ENCODE results near the gene USP37.

USP37 gene

GRCh38 chr2:218585541-218585940 is 17.4 kb upstream of the USP37 start:
- no peak for DNase-seq (ENCODE audit: extremely low read depth, insufficient read length)
- Histone ChIP-seq H3K4me3 (replicated peaks; ENCODE audit: low read depth, low read length) (no peak overlapping the region), H3K36me3 (ENCODE audit: control insufficient read depth, insufficient read depth, low read length) (peaks cover 8% of the 10 kb centered on the region), H3K27me3 (replicated peaks; ENCODE audit: control insufficient read depth, insufficient read depth, low read length) (no peaks in the 10 kb centered on the region)
- TF ChIP-seq CTCF (IDR thresholded peaks at IDR 0.05; ENCODE audit: insufficient read depth, low read length, poor library complexity, severe bottlenecking) = no peak

GRCh38 chr2:218583983-218584850 is 16.1 kb upstream of the USP37 start:
- Histone ChIP-seq H3K36me3 (ENCODE audit: control insufficient read depth, insufficient read depth, low read length) (peaks cover 6% of the 10 kb centered on the region), H3K4me3 (replicated peaks; ENCODE audit: low read depth, low read length) (no peak overlapping the region), H3K27me3 (replicated peaks; ENCODE audit: control insufficient read depth, insufficient read depth, low read length) (no peaks in the 10 kb centered on the region)
- no peak for TF ChIP-seq CTCF (IDR thresholded peaks at IDR 0.05; ENCODE audit: insufficient read depth, low read length, poor library complexity, severe bottlenecking)
- no peak for DNase-seq (ENCODE audit: extremely low read depth, insufficient read length)

DNA sequence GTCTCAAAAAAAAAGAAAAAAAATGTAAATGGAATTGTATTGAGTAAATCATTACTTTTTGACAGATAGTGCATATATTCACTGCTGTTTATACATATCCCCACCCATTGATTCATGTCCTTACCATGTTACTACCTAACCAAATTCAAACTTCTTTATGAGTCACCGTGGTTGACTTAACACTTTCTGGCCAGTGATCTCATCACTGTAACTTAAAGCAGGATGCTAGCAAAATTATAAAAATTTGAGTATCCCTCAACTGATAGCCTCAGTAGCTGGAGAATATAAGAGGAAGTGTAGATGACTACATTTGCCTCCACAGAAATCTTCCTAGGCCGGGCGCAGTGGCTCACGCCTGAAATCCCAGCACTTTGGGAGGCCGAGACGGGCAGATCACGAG is 13.9 kb upstream of the USP37 start:
- peaks cover 6% of the 10 kb centered on the region for H3K36me3 ChIP-seq (ENCODE audit: control insufficient read depth, insufficient read depth, low read length)
- no peak overlapping the region for H3K4me3 ChIP-seq (replicated peaks; ENCODE audit: low read depth, low read length)
- no peak for DNase-seq (ENCODE audit: extremely low read depth, insufficient read length)
- H3K27me3 ChIP-seq (replicated peaks; ENCODE audit: control insufficient read depth, insufficient read depth, low read length) = no peaks in the 10 kb centered on the region
- TF ChIP-seq CTCF (IDR thresholded peaks at IDR 0.05; ENCODE audit: insufficient read depth, low read length, poor library complexity, severe bottlenecking) = no peak

- no peak for DNase-seq (ENCODE audit: extremely low read depth, insufficient read length)
- Histone ChIP-seq H3K27me3 (replicated peaks; ENCODE audit: control insufficient read depth, insufficient read depth, low read length) (no peaks in the 10 kb centered on the region), H3K4me3 (replicated peaks; ENCODE audit: low read depth, low read length) (no peak overlapping the region), H3K36me3 (ENCODE audit: control insufficient read depth, insufficient read depth, low read length) (peaks cover 3% of the 10 kb centered on the region)
- TF ChIP-seq CTCF (IDR thresholded peaks at IDR 0.05; ENCODE audit: insufficient read depth, low read length, poor library complexity, severe bottlenecking) = no peak
These were observed 10.2 kb upstream of the USP37 start for GRCh38 chr2:218578272-218578877.

GRCh38 chr2:218577482-218578220 is 9.5 kb upstream of the USP37 start:
- no peak overlapping the region for H3K4me3 ChIP-seq (replicated peaks; ENCODE audit: low read depth, low read length)
- TF ChIP-seq CTCF (IDR thresholded peaks at IDR 0.05; ENCODE audit: insufficient read depth, low read length, poor library complexity, severe bottlenecking) = no peak
- H3K36me3 ChIP-seq (ENCODE audit: control insufficient read depth, insufficient read depth, low read length) = peaks cover 3% of the 10 kb centered on the region
- H3K27me3 ChIP-seq (replicated peaks; ENCODE audit: control insufficient read depth, insufficient read depth, low read length) = no peaks in the 10 kb centered on the region
- no peak for DNase-seq (ENCODE audit: extremely low read depth, insufficient read length)
